H1 (cell line): Measurements from ENCODE around the gene AOAH. TPM values are rescaled to one million over a fixed set of nuclear protein-coding genes. Genes with fewer than 3 reads are reported as not detected.

Experiments used
- CTCF ChIA-PET: fragments of 300-600 bp; sonication (Branson Sonifier 250); formaldehyde crosslinking; loops from one replicate; lab custom pipeline; 2021; ENCODE audit not compliant: partially characterized antibody; lab: Charles Lee
- POLR2A ChIA-PET: fragments of 300-600 bp; sonication (Branson Sonifier 250); formaldehyde crosslinking; loops from one replicate; lab custom pipeline; 2021; ENCODE audit warnings: inconsistent platforms; ENCODE audit not compliant: partially characterized antibody; lab: Charles Lee
- DNase-seq, 2 experiments: peaks; one replicate each; pipeline versions ENCODE4 v3.0.0 to v3.0.0-alpha.2; 2010 to 2022; ENCODE audit warnings: low spot score in 2 of 2, low read depth in 1 of 2, mixed read lengths in 1 of 2
- FAIRE-seq: peaks from 2 replicates; lab custom pipeline; 2011; peaks lifted over from hg19 to GRCh38; lab: Jason Lieb, UNC
- H2AFZ ChIP-seq: 2 replicates; pipeline ENCODE4 v1.8.1; 2012; ENCODE audit warnings: low read length, inconsistent platforms
- H2AK5ac ChIP-seq: 2 replicates; pipeline ENCODE4 v1.6.1; 2013; ENCODE audit warnings: low read depth, low read length
- H2BK120ac ChIP-seq: replicated peaks from 2 replicates; pipeline ENCODE3; 2013; ENCODE audit warnings: low read depth, low read length, inconsistent platforms
- H2BK12ac ChIP-seq: 2 replicates; pipeline ENCODE4 v1.6.1; 2013; ENCODE audit warnings: low read depth, low read length
- H2BK15ac ChIP-seq: 2 replicates; pipeline ENCODE4 v1.6.1; 2013; ENCODE audit warnings: low read length
- H2BK20ac ChIP-seq: 2 replicates; pipeline ENCODE4 v1.6.1; 2013; ENCODE audit warnings: low read length
- H2BK5ac ChIP-seq: 2 replicates; pipeline ENCODE4 v1.6.1; 2013; ENCODE audit warnings: low read depth, low read length
- H3K14ac ChIP-seq: 2 replicates; pipeline ENCODE4 v1.6.1; 2013; ENCODE audit warnings: inconsistent platforms; ENCODE audit not compliant: insufficient read length
- H3K18ac ChIP-seq: 2 replicates; pipeline ENCODE4 v1.6.1; 2013; ENCODE audit warnings: low read length; ENCODE audit errors: extremely low read depth
- H3K23ac ChIP-seq: 2 replicates; pipeline ENCODE4 v1.6.1; 2013; ENCODE audit warnings: inconsistent platforms; ENCODE audit not compliant: insufficient read length
- H3K23me2 ChIP-seq: 2 replicates; pipeline ENCODE4 v1.6.1; 2013; ENCODE audit warnings: low read depth, low read length
- H3K27ac ChIP-seq: 2 replicates; pipeline ENCODE4 v1.6.1; 2011; ENCODE audit warnings: low read depth, low read length, inconsistent platforms
- H3K27me3 ChIP-seq, 4 experiments: replicated peaks in 1 of 4; 1 replicate in 1 of 4; 2 replicates in 3 of 4; pipeline versions ENCODE4 v1.6.1 to v1.8.1; 2011 to 2013; ENCODE audit warnings: low read length in 3 of 4, mild to moderate bottlenecking in 3 of 4, inconsistent platforms in 2 of 4, mixed read lengths in 2 of 4, moderate library complexity in 1 of 4; ENCODE audit not compliant: control insufficient read depth in 3 of 4, insufficient read depth in 3 of 4; ENCODE audit errors: extremely low read depth in 1 of 4
- H3K36me3 ChIP-seq, 4 experiments: 2 replicates each; pipeline versions ENCODE4 v1.6.1 to v1.8.1; 2011 to 2013; ENCODE audit warnings: mild to moderate bottlenecking in 4 of 4, low read length in 3 of 4, moderate library complexity in 2 of 4, control low read depth in 1 of 4, inconsistent platforms in 1 of 4; ENCODE audit not compliant: insufficient read depth in 4 of 4, control insufficient read depth in 2 of 4
- H3K4ac ChIP-seq: replicated peaks from 2 replicates; pipeline ENCODE3; 2013; ENCODE audit warnings: low read length, low read depth, mixed read lengths, inconsistent platforms; ENCODE audit not compliant: insufficient read length
- H3K4me1 ChIP-seq, 4 experiments: replicated peaks in 1 of 4; 1 replicate in 1 of 4; 2 replicates in 3 of 4; pipeline versions ENCODE4 v1.6.1 to v1.8.1; 2011 to 2013; ENCODE audit warnings: low read length in 3 of 4, inconsistent platforms in 2 of 4, mixed read lengths in 1 of 4; ENCODE audit not compliant: insufficient read depth in 4 of 4, control insufficient read depth in 3 of 4
- H3K4me2 ChIP-seq, 2 experiments: 2 replicates each; pipeline versions ENCODE4 v1.6.1 to v1.8.1; 2011 to 2013; ENCODE audit warnings: low read depth in 2 of 2, low read length in 2 of 2, control low read depth in 1 of 2, inconsistent platforms in 1 of 2, mild to moderate bottlenecking in 1 of 2; ENCODE audit not compliant: insufficient read depth in 1 of 2
- H3K4me3 ChIP-seq, 4 experiments: fragments of 200-600, 300-600 bp in 1 of 4; sonication (generic), shearing (Covaris generic), sonication (Bioruptor Twin) in 1 of 4; 2 replicates each; pipeline versions ENCODE4 v1.5.1 to v1.8.1; 2011 to 2016; ENCODE audit warnings: low read length in 4 of 4, low read depth in 3 of 4, control low read depth in 2 of 4, inconsistent platforms in 2 of 4, mild to moderate bottlenecking in 2 of 4, mixed read lengths in 1 of 4, moderate library complexity in 1 of 4; ENCODE audit not compliant: insufficient read depth in 2 of 4; ENCODE audit errors: extremely low read depth in 1 of 4
- H3K56ac ChIP-seq: replicated peaks from 2 replicates; pipeline ENCODE3; 2013; ENCODE audit warnings: low read depth, mild to moderate bottlenecking, mixed read lengths, low read length, inconsistent platforms; ENCODE audit not compliant: insufficient read length
- H3K79me1 ChIP-seq: 2 replicates; pipeline ENCODE4 v1.6.1; 2013; ENCODE audit warnings: low read depth, low read length, control low read depth
- H3K79me2 ChIP-seq, 2 experiments: 2 replicates each; pipeline versions ENCODE4 v1.6.1 to v1.8.1; 2012 to 2013; ENCODE audit warnings: low read length in 2 of 2, mild to moderate bottlenecking in 2 of 2, inconsistent platforms in 1 of 2; ENCODE audit not compliant: insufficient read depth in 2 of 2, control insufficient read depth in 1 of 2
- H3K9ac ChIP-seq, 4 experiments: replicated peaks in 1 of 4; 1 replicate in 1 of 4; 2 replicates in 3 of 4; pipeline versions ENCODE4 v1.6.1 to v1.8.1; 2011 to 2013; ENCODE audit warnings: low read depth in 3 of 4, low read length in 3 of 4, control low read depth in 2 of 4, mild to moderate bottlenecking in 2 of 4, moderate library complexity in 2 of 4, inconsistent platforms in 1 of 4; ENCODE audit errors: extremely low read depth in 1 of 4
- H3K9me3 ChIP-seq, 2 experiments: 2 replicates each; pipeline versions ENCODE4 v1.6.1 to v1.8.1; 2012 to 2013; ENCODE audit warnings: mild to moderate bottlenecking in 2 of 2, moderate library complexity in 2 of 2, control low read depth in 1 of 2, inconsistent platforms in 1 of 2, low read depth in 1 of 2, low read length in 1 of 2, mixed read lengths in 1 of 2; ENCODE audit not compliant: insufficient read depth in 2 of 2
- H4K20me1 ChIP-seq, 2 experiments: replicated peaks in 1 of 2; 2 replicates each; pipeline versions ENCODE3 to v1.8.1; 2011 to 2013; ENCODE audit warnings: inconsistent platforms in 2 of 2, low read length in 2 of 2, mild to moderate bottlenecking in 1 of 2; ENCODE audit not compliant: insufficient read depth in 2 of 2, control insufficient read depth in 1 of 2
- H4K5ac ChIP-seq: 2 replicates; pipeline ENCODE4 v1.6.1; 2013; ENCODE audit warnings: low read length, low read depth, mixed read lengths, inconsistent platforms; ENCODE audit not compliant: insufficient read length
- H4K8ac ChIP-seq: 2 replicates; pipeline ENCODE4 v1.8.0; 2013; ENCODE audit warnings: mild to moderate bottlenecking, moderate library complexity, low read length, inconsistent platforms; ENCODE audit not compliant: insufficient read depth; ENCODE audit errors: extremely low read depth
- H4K91ac ChIP-seq: replicated peaks from 2 replicates; pipeline ENCODE3; 2013; ENCODE audit warnings: low read length, mixed read lengths, inconsistent platforms; ENCODE audit not compliant: insufficient read length
- ATF3 ChIP-seq: IDR thresholded peaks from 2 replicates; pipeline ENCODE4 v1.6.1; 2011; ENCODE audit warnings: low read depth, mild to moderate bottlenecking, low read length; ENCODE audit not compliant: insufficient read depth
- BACH1 ChIP-seq: IDR thresholded peaks from 2 replicates; pipeline ENCODE4 v1.6.1; 2012; ENCODE audit warnings: low read length, improper control_type of control experiment
- CEBPB ChIP-seq: IDR thresholded peaks from 2 replicates; pipeline ENCODE4 v1.6.1; 2012; ENCODE audit warnings: low read depth, low read length
- CHD1 ChIP-seq: IDR thresholded peaks from 2 replicates; pipeline ENCODE4 v1.6.1; 2012; ENCODE audit warnings: low read depth, low read length, improper control_type of control experiment
- FOSL1 ChIP-seq: IDR thresholded peaks from 2 replicates; pipeline ENCODE4 v1.6.1; 2011; ENCODE audit warnings: mild to moderate bottlenecking, low read depth, low read length, moderate library complexity; ENCODE audit not compliant: insufficient read depth
- HDAC2 ChIP-seq, 2 experiments: fragments of 300-600 bp in 1 of 2; sonication (generic) in 1 of 2; IDR thresholded peaks; 2 replicates each; pipeline ENCODE4 v1.6.1; 2011 to 2012; ENCODE audit warnings: low read depth in 2 of 2, low read length in 2 of 2, mild to moderate bottlenecking in 2 of 2, moderate library complexity in 2 of 2, borderline replicate concordance in 1 of 2, inconsistent platforms in 1 of 2
- JUND ChIP-seq: IDR thresholded peaks from 2 replicates; pipeline ENCODE4 v1.6.1; 2011; ENCODE audit warnings: mild to moderate bottlenecking, improper control_type of control experiment, low read length
- KDM1A ChIP-seq: fragments of 200-600, 300-600 bp; sonication (generic); IDR thresholded peaks from 2 replicates; pipeline ENCODE4 v1.7.1; 2016; ENCODE audit warnings: mild to moderate bottlenecking, low read length, borderline replicate concordance
- MAX ChIP-seq: IDR thresholded peaks from 2 replicates; pipeline ENCODE4 v1.6.1; 2012; ENCODE audit warnings: inconsistent platforms
- NRF1 ChIP-seq: IDR thresholded peaks from 2 replicates; pipeline ENCODE4 v1.6.1; 2011; ENCODE audit warnings: mild to moderate bottlenecking, low read depth, low read length, improper control_type of control experiment
- PHF8 ChIP-seq: fragments of 200-600 bp; sonication (generic); conservative IDR thresholded peaks from 2 replicates; pipeline ENCODE4 v1.7.1; 2012; ENCODE audit warnings: low read depth, mild to moderate bottlenecking, inconsistent platforms, low read length, moderate library complexity
- RXRA ChIP-seq: IDR thresholded peaks from 2 replicates; pipeline ENCODE4 v1.6.1; 2011; ENCODE audit warnings: low read depth, mild to moderate bottlenecking, low read length, moderate library complexity; ENCODE audit not compliant: insufficient read depth
- SP2 ChIP-seq: IDR thresholded peaks from 2 replicates; pipeline ENCODE4 v1.6.1; 2012; ENCODE audit warnings: mild to moderate bottlenecking, low read length, inconsistent platforms
- SRF ChIP-seq: IDR thresholded peaks from 2 replicates; pipeline ENCODE4 v1.6.1; 2011; ENCODE audit warnings: mild to moderate bottlenecking, low read depth, low read length, moderate library complexity
- TAF7 ChIP-seq: optimal IDR thresholded peaks from 2 replicates; pipeline ENCODE3; 2011; ENCODE audit warnings: low read depth, mild to moderate bottlenecking, inconsistent platforms, low read length, moderate library complexity, borderline replicate concordance
- WGBS, 2 experiments: shearing (Covaris generic) in 1 of 2; methylation state at CpG; one replicate each; pipeline versions ENCODE4 v1.1.6 to v1.1.7; 2013 to 2015; ENCODE audit warnings: low lambda C conversion rate in 2 of 2, mixed read lengths in 2 of 2, inconsistent platforms in 1 of 2, low coverage in 1 of 2, missing lambda C conversion rate in 1 of 2; ENCODE audit not compliant: insufficient replicate concordance in 2 of 2, insufficient coverage in 1 of 2, insufficient read length in 1 of 2; ENCODE audit errors: extremely low coverage in 1 of 2, missing lambda C conversion rate in 1 of 2; 5-methylcytosine and 5-hydroxymethylcytosine counted together
- polyA plus RNA-seq, 7 experiments: library from polyadenylated mRNA; depleted of rRNA in 3 of 7; stranded (reverse) in 5 of 7; unstranded in 2 of 7; fragments of >200 nt in 5 of 7; fragments of 200-250 nt in 2 of 7; gene quantifications; 1 replicate in 5 of 7; 2 replicates in 1 of 7; 4 replicates in 1 of 7; pipeline versions ENCODE4 v1.2.1 to v1.2.3, GENCODE V29; 2011 to 2013; ENCODE audit warnings: missing spikeins in 2 of 7, mixed read lengths in 2 of 7
- total RNA-seq: library from RNA; stranded (reverse); fragmentation: NEBNext Ultra II Directional; extraction: Animal tissue kit (Norgen Biotek cat#: 25700); gene quantifications from 2 replicates; pipeline ENCODE4 v1.2.1, GENCODE V29; 2021

AOAH gene
- total and polyA plus RNA-seq, 2 of the 8 experiments (the other 6 are each of a cell fraction or from before 2014, with no cell fraction given): 0.08 TPM; not detected in 1

- Histone ChIP-seq H3K4me1 (no peaks in the 10 kb centered on the region), H3K23ac (no peak overlapping the region), H3K56ac (no peak overlapping the region), H2BK120ac (no peak overlapping the region), H3K4ac (no peak overlapping the region), H2AK5ac (no peak overlapping the region), H2BK5ac (no peak overlapping the region), H3K79me1 (no peaks in the 10 kb centered on the region), H2BK12ac (no peak overlapping the region), H3K23me2 (no peaks in the 10 kb centered on the region), H3K9ac (no peak overlapping the region), H4K20me1 (no peaks in the 10 kb centered on the region), H3K4me3 (no peak overlapping the region), H3K9me3 (no peaks in the 10 kb centered on the region), H3K14ac (no peak overlapping the region), H4K5ac (no peak overlapping the region), H4K91ac (no peak overlapping the region), H3K4me2 (no peak overlapping the region), H3K27me3 (no peaks in the 10 kb centered on the region), H3K79me2 (no peaks in the 10 kb centered on the region), H2BK20ac (no peak overlapping the region), H3K18ac (no peak overlapping the region), H3K36me3 (no peaks in the 10 kb centered on the region), H2BK15ac (no peak overlapping the region), H2AFZ (no peak overlapping the region), H3K27ac (no peak overlapping the region), H4K8ac (no peak overlapping the region)
- FAIRE-seq: no peak
- WGBS, 2 experiments: 95% methylated on average over 2 of the region's 2 CpGs; no CpG with 5 or more reads in 1 of the 2 experiments
- ChIA-PET CTCF (no interaction called here), POLR2A (no interaction called here)
- DNase-seq: no peak
- TF ChIP-seq PHF8: no peak
- no peak for TF ChIP-seq SRF
- TF ChIP-seq MAX: no peak
- no peak for TF ChIP-seq BACH1
- TF ChIP-seq CHD1: no peak
- TF ChIP-seq KDM1A: no peak
- no peak for TF ChIP-seq FOSL1
- TF ChIP-seq SP2: no peak
- no peak for TF ChIP-seq HDAC2 (IDR thresholded peaks at IDR 0.05; ENCODE audit: borderline replicate concordance in 1 of 2, low read depth in 2 of 2, low read length in 2 of 2)
- no peak for TF ChIP-seq JUND
- no peak for TF ChIP-seq ATF3
- TF ChIP-seq TAF7: no peak
- no peak for TF ChIP-seq CEBPB
- no peak for TF ChIP-seq RXRA
- TF ChIP-seq NRF1: no peak
These were observed 5.8 kb upstream of the AOAH start for GRCh38 chr7:36730046-36730445.
